Measurements from ENCODE around the gene MRTFA. TPM values are rescaled to one million over a fixed set of nuclear protein-coding genes. Genes with fewer than 3 reads are reported as not detected.
A peak's percentile ranks its signal among the peaks of the same experiment; 100 is the strongest.

MRTFA gene
- total RNA-seq, 4 donors from 2014 or later: 81.4 to 210 (median 122) TPM

GRCh38 chr22:40491990-40492631 is 144.4 kb downstream of the MRTFA start:
- H3K4me3 ChIP-seq (replicated peaks in 1 of 3): no peak overlapping the region
- H3K27ac ChIP-seq: peak overlapping the region; percentile 8 to 59 (median 18)
- H3K4me1 ChIP-seq: peaks cover 26 to 39% of the 10 kb centered on the region in 2 donors
- H3K27me3 ChIP-seq: no peaks in the 10 kb centered on the region
- H3K9me3 ChIP-seq: no peaks in the 10 kb centered on the region
- no peak for TF ChIP-seq CTCF (IDR thresholded peaks at IDR 0.05)
- TF ChIP-seq POLR2A (IDR thresholded peaks at IDR 0.05): no peak
- no peaks in the 10 kb centered on the region for H3K36me3 ChIP-seq
- 35 to 49% methylated on average over 5 of the region's 5 CpGs for WGBS, 2 donors
- DNase-seq: no peak
- intact Hi-C loops (cut with DNase I): no loop called here

GRCh38 chr22:40487663-40488249 is 148.8 kb downstream of the MRTFA start:
- Histone ChIP-seq H3K4me1 (peaks cover 24 to 46% of the 10 kb centered on the region in 2 donors), H3K4me3 (replicated peaks in 1 of 3) (no peak overlapping the region), H3K9me3 (no peaks in the 10 kb centered on the region), H3K27ac (no peak overlapping the region), H3K27me3 (no peaks in the 10 kb centered on the region), H3K36me3 (no peaks in the 10 kb centered on the region)
- 45 to 46% methylated on average over 3 of the region's 3 CpGs for WGBS, 2 donors
- intact Hi-C loops (cut with DNase I): loop anchor here (5.0 kb wide), 1 partner anchor 40 kb away; no protein-coding TSS in a partner anchor
- DNase-seq: no peak
- no peak for TF ChIP-seq POLR2A (IDR thresholded peaks at IDR 0.05)
- peak in 5 of 6 experiments; percentile 36 to 67 (median 66) for TF ChIP-seq CTCF (IDR thresholded peaks at IDR 0.05)

GRCh38 chr22:40486962-40487602 is 149.4 kb downstream of the MRTFA start:
- Histone ChIP-seq H3K4me1 (peaks cover 21 to 46% of the 10 kb centered on the region in 2 donors), H3K4me3 (replicated peaks in 1 of 3) (no peak overlapping the region), H3K9me3 (no peaks in the 10 kb centered on the region), H3K27me3 (no peaks in the 10 kb centered on the region), H3K36me3 (no peaks in the 10 kb centered on the region), H3K27ac (no peak overlapping the region)
- 91 to 94% methylated on average over 2 of the region's 2 CpGs for WGBS, 2 donors
- no peak for DNase-seq
- TF ChIP-seq POLR2A (IDR thresholded peaks at IDR 0.05): no peak
- intact Hi-C loops (cut with DNase I): loop anchor here (5.0 kb wide), 1 partner anchor 40 kb away; no protein-coding TSS in a partner anchor

DNA sequence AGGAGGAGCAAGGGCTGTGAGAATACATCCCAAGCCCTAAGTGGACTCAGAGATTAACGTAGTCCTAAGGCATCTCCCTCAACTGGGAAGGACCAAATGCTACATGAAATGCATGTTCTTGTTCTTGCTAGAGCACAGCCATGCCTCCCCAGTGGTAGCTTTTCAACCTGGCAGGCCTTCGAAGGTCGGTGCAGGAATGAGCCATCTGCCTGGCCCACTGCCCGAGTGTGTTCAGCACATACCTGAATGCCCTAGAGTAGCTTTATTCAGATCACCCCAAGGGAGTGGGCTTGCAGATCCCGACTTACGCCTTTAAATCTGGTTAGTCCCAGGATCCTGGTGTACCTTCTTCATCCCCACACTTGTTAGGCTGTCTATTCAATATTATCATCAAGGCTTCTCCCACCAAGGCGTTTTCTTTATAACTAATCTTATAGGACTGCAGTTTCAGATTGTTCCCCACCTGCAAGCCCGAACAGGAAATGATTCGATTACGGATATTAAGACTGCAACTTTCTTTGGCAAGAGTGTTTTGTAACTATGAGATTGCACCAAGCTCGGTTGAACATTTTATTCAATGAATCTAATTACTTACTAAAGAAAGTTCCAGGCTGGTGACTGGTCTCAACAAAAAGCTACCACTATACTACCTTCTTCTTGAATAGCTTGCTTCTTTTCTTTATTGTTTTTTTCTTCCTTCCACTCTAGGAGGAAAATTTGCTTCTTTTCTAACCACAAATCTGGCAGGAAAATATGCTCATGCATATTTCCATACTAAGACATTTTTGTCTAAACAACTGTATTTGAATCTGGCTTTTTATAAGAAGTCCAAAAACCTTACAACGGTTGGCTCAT is 150.5 kb downstream of the MRTFA start:
- peaks cover 14 to 38% of the 10 kb centered on the region in 2 donors for H3K4me1 ChIP-seq
- TF ChIP-seq POLR2A (IDR thresholded peaks at IDR 0.05) (no peak), CTCF (IDR thresholded peaks at IDR 0.05) (no peak)
- intact Hi-C loops (cut with DNase I): loop anchor here (5.0 kb wide), 1 partner anchor 39 kb away; no protein-coding TSS in a partner anchor
- H3K9me3 ChIP-seq: no peaks in the 10 kb centered on the region
- 67 to 75% methylated on average over 11 to 12 of the region's 12 CpGs for WGBS, 2 donors
- peak overlapping the region in 2 of 3 donors; percentile 3 to 32 for H3K27ac ChIP-seq
- peak; percentile 52 to 74 for DNase-seq
- no peaks in the 10 kb centered on the region for H3K36me3 ChIP-seq
- H3K4me3 ChIP-seq (replicated peaks in 1 of 3): no peak overlapping the region
- no peaks in the 10 kb centered on the region for H3K27me3 ChIP-seq

Measured in thyroid gland (tissue), 4 donors.